C4-2B (cell line): ENCODE measurements around the gene LRMDA.

Experiments
- H3K27ac ChIP-seq: fragments of 450-650 bp; 2 replicates; pipeline ENCODE4 v1.5.1; 2017
- ZFX ChIP-seq: fragments of 450-650 bp; IDR thresholded peaks from 2 replicates; pipeline ENCODE4 v1.6.1; 2017
- TF ChIP-seq, protein P1 (sequence below): fragments of 450-650 bp; conservative IDR thresholded peaks from 2 replicates; pipeline ENCODE4 v1.5.1; 2017; ENCODE audit warnings: mild to moderate bottlenecking

LRMDA gene

DNA sequence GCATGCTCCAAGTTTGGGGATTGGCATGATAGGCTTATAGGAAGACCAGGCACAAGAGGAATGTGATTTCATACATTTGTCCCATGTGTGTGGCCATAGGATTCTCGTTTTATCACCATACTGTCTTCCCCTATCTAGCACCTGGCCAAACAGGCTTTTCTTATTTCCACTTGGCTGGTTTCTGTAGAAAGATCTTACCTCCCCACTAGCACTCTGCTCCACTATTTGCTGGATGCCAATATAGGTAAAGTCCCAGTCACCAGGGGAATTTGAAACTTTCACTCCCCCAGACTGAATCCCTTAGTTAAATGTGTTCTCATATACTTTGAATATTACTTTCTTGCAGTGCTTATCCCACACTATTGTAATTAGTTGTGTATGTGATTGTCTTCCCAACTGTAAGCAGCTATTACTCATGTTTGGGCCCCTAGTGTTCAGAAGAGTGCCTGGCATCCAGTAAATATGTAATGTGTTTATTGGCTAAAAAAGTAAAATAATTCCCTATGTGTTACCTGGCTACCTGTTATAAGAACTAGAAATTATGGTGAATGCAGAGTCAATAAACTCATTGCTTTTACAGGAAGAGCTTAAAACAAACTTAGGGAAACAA lies 109.0 kb downstream of the LRMDA start:
- H3K27ac ChIP-seq = no peak overlapping the region
- TF ChIP-seq, protein P1, sequence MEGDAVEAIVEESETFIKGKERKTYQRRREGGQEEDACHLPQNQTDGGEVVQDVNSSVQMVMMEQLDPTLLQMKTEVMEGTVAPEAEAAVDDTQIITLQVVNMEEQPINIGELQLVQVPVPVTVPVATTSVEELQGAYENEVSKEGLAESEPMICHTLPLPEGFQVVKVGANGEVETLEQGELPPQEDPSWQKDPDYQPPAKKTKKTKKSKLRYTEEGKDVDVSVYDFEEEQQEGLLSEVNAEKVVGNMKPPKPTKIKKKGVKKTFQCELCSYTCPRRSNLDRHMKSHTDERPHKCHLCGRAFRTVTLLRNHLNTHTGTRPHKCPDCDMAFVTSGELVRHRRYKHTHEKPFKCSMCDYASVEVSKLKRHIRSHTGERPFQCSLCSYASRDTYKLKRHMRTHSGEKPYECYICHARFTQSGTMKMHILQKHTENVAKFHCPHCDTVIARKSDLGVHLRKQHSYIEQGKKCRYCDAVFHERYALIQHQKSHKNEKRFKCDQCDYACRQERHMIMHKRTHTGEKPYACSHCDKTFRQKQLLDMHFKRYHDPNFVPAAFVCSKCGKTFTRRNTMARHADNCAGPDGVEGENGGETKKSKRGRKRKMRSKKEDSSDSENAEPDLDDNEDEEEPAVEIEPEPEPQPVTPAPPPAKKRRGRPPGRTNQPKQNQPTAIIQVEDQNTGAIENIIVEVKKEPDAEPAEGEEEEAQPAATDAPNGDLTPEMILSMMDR = no peak; the same call in 1 of the 2 replicates
- no peak for TF ChIP-seq ZFX

DNA sequence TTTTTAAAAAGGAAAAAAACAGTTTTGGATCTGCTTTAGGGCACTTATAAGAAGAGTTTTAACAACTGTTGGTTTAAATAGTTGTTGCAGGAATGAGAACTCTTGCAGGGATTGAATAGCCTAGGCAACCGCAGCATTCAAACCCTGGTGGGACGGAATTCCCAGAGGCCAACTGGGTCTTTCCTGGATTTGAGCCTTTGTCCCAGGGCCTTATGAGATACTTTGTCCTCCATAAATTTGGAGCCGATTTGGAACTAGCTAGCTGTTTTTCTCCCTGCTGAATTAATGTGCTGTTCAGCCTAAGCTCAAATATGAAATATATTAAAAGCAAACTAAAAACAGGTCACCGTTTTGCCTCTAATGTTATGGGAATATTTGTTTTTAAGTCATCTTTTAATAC lies 109.6 kb downstream of the LRMDA start:
- TF ChIP-seq, protein P1 = peak; percentile 4; the same call in 1 of the 2 replicates
- TF ChIP-seq ZFX = no peak
- H3K27ac ChIP-seq = no peak overlapping the region

DNA sequence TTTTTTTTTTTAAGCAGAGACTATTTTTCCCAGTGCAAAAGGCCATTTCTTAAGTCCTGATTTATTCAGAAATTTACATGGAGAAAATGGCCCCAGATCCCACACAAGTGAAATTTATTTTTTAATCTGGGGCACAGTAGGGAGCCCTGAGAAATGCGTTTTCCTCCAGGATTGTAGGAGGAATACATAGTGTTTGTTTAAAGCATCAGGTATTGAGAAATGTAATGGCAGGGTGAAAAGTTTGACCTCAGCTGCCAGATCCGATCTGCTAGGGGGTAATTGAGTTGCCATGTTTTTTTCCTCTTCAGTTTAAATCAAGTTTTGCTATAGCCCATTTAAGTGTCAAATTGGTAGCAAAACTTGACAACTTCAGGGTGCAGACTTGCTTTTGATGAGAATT lies 110.0 kb downstream of the LRMDA start:
- no peak for TF ChIP-seq ZFX
- TF ChIP-seq, protein P1 = no peak
- H3K27ac ChIP-seq = no peak overlapping the region

DNA sequence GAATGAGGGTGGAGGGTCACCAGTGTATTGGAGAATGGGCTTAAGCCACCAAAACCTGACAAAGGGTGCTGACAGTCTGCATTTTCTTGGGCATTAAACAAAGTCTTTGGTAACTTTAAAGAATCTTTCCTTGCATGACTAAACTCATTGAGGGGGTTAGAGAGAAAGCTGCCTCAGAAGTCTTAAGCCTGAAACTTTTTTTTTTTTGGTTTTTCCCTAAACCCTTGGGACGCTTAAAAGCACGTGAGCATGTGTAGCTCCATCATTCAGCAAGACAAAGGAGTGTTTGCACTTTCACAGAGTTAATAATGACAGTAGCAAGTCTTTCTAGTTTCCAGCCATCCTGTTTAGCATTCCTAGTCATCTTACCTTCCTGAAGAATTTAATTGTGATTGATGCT lies 110.7 kb downstream of the LRMDA start:
- H3K27ac ChIP-seq = no peak overlapping the region

DNA sequence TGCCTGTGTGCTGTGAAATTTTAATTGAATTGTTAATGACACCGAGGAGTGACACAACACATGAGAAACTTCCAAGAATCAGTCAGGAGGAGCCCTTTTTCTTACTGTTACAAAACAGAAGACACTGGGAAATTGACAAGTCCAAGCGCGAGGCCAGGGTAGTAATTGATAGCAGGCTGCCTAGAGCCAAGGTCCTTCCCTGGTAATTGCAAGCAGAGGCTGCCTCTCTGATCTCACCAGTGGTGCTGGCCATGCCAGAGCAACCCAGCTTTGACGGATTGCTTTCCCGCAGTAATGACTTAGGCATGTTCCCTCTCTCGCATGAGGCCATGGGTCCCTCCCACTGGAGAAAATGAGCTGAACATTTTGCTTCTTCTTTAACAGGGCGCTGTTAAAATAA lies 111.5 kb downstream of the LRMDA start:
- no peak for TF ChIP-seq ZFX
- TF ChIP-seq, protein P1 = no peak
- H3K27ac ChIP-seq = no peak overlapping the region

More for the DNA sequence above, 110.7 kb downstream of the LRMDA start:
- TF ChIP-seq, protein P1 = no peak
- no peak for TF ChIP-seq ZFX

DNA sequence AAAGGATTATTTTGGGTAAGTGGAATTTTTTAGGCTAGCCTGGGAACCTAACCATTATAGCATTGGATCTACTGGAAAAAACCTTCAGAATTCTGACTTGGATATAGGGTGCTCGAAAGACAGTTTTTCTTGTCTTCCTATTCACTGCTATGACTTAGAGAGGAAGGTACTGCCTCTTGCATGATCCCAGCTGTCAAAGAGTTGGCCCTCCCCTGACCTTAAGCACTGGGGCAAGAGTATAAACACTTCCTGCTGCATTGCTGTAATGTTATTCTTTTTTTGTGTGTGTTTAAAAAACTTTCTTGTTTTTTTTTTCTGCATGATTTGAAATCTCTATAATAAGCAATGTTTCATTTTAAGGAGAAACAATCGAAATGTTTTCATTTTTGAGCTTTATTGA lies 113.0 kb downstream of the LRMDA start:
- no peak overlapping the region for H3K27ac ChIP-seq
- TF ChIP-seq ZFX = no peak
- TF ChIP-seq, protein P1 = no peak

DNA sequence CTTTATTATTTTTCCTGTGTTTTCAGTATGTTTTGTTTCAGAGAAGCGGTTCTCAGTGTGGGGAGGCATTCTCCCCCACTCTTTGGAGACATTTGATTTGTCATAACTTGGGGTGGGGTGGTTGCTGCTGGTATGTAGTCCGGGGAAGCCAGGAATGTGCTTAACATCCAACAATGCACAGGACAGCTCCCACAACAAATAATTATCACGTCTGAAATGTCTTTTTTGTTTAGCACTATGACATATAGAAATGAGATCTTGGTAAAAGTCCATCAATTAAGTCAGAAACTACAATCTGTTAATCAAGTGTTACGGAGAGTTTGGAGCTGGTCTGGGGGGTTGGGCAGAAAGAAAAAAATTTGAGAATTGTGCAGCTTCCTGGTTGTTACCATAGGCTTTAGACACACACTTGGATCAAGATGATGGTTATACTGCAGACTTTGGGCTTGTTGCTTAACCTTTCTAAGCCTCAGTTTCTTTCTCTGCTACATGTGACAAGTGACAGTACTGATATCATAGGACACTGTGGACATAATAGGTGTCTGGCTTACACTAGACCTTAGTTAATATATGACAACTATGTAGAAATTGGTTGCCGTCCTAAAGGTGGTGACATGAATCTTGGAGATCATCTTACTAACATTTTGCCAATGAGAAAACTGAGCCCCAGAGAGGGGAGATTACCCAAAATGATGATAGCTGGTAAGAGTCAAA lies 113.7 kb downstream of the LRMDA start:
- H3K27ac ChIP-seq = no peak overlapping the region
- TF ChIP-seq, protein P1 = no peak
- no peak for TF ChIP-seq ZFX
